Activated CD4-positive, CD25-positive, alpha-beta regulatory T cell treated with anti-CD3 and anti-CD28 coated beads, Interleukin-2, amount 50 U/mL, for 16 hours (primary cell): ENCODE results near the gene MZB1.
"Not testable (repeated sequence)": the region's sequence is repeated elsewhere in the genome, so short reads cannot be mapped to it uniquely, and the experiment has no call there.

Experiments
- DNase-seq: peaks from one replicate; pipeline ENCODE4 v3.0.0-alpha.2; 2020; ENCODE audit warnings: low read depth, low spot score

The MZB1 gene

DNA sequence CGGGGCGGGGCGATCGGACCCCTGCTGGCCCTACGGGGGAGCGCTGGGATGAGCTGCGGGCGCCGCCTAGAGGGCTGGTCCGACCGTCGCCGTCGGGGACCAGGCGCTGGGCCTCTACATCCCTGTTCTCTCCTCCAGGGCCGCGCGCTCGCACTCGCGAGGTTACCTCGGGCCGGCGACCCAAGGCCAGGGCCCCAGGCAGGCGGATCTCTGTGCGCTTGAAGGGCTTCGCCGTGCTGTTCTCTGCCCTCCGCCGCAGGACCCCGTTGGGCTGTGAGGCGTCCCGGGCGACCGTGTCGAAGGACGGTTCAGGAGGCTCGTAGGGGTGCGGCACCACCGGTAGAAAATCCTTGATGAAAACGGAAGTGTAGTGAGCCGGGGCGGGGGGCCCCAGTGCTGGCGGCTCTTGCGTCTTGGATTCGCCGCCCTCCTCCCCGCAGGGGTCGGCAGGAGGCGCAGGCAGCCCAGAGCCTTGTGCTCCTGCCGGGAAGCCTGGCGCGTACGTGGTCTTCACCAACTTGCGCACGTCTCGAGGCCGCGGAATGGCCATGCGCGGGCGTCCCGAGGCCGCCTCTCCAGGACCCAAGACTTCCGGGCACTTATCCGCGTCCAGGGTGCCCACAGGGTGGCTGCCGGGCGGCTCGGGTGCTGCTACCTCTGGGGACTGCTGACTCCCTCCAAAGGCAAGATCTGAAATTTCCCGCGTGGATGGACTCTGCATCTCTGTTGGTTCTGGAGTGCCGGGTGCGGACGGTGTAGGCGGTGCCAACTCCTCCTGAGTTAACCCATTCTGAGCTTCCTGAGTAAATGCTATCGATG is 3.2 kb upstream of the MZB1 start:
- peak; percentile 49 for DNase-seq

DNA sequence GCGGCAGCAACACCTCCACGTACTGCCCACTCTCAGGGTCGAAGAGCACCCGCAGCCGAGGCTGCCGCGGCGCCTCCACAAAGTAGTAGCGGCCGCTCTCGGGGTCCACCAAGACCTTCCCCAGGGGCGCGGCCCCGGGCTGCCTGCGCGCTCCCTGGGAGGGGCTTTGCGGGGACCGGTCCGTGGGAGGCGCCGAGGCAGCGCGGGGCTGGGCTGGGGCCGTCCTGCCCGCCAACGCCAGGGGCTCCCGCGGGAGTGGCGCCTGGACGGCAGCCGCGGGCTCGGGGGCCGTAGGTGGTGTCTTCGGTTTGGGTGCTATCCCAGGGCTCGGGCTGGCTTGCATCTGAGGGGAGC is 2.6 kb upstream of the MZB1 start:
- DNase-seq: no peak

GRCh38 chr5:139391570-139392323 is 2.0 kb upstream of the MZB1 start:
- no peak for DNase-seq

GRCh38 chr5:139390639-139391569 is 1.2 kb upstream of the MZB1 start:
- no peak for DNase-seq

DNA sequence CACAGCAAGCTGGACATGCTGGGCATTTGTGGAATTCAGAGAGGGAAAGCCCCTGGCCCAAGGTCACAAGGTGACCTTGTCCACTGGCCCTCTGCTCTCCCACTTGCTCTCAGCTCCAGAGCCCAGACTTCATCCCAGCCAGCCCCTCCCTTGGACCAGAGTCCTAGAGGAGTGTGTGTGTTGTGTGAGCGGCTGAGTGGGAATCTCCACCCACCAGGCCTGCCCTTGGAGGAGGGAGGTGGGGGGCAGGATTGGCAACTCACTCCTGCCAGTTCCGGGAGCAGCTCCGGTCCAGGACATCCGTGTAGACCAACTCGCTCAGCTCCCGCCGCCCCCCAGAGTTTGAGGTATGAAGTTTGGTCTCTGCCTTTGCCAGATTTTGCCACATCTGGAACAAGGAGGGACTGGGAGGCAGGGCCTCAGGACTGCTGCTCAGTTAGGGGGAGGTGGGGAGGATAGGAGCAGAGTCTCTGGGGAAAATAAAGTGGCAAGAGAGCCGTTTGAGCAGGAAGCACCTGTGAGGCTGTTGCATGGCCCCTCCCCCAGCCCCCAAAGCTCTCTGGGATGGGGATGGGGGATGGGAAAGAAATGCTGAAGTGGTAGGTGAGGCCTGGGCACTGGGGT is 1.4 kb downstream of the MZB1 start:
- no peak for DNase-seq

GRCh38 chr5:139387611-139388197 is 2.0 kb downstream of the MZB1 start:
- no peak for DNase-seq

GRCh38 chr5:139386956-139387355 is 2.8 kb downstream of the MZB1 start:
- DNase-seq: not testable (repeated sequence)

- DNase-seq: no peak
Observed at GRCh38 chr5:139386050-139386438, 3.7 kb downstream of the MZB1 start.

DNA sequence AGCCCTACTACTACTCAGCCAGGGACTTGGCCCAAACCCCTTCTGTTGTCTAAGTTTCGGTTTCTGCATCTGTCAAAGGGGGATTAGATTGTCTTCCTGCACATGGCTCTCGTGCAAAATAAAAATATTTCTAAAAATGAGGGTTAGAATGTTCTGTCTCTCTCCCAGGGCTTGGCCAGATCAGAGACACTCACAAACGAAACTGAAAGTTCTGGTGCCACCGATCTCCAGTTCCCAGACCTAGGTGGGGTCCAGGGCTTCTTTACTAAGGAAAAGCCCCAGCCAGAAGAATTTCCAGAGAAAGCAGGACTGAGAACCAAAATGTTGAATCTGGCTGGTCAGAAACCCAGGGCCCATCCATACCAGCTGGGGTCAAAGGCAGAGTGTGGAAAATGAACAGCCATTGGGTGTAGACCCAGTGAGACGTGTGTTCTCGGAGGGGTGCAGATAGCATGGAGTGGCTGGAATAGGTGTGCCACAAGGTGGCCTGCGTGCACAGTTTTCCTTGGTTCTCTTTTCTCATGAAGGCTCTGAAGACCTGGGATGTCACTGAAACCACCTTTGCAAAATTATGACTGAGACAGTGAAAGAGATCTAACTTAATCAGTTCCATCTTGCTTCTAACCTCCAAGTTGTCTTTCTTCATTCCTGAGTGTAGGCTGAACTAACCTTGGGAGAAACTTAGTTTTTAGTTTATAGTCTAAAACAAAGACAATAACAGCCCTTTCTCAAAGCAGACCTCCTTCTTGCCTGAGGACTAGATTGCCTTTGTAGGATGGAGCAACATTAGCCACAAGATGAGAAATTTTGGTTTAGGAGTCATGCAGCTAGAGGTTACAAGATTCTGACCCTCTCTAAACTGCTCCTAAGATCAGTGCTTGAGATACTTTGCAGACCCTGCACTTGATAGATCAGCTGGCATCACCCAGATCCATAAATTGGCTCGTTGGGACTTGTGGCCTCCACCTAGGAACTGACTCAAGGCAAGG is 4.4 kb downstream of the MZB1 start:
- no peak for DNase-seq

GRCh38 chr5:139384591-139385051 is 5.1 kb downstream of the MZB1 start:
- no peak for DNase-seq

- no peak for DNase-seq
Observed at GRCh38 chr5:139383993-139384590, 5.6 kb downstream of the MZB1 start.

DNA sequence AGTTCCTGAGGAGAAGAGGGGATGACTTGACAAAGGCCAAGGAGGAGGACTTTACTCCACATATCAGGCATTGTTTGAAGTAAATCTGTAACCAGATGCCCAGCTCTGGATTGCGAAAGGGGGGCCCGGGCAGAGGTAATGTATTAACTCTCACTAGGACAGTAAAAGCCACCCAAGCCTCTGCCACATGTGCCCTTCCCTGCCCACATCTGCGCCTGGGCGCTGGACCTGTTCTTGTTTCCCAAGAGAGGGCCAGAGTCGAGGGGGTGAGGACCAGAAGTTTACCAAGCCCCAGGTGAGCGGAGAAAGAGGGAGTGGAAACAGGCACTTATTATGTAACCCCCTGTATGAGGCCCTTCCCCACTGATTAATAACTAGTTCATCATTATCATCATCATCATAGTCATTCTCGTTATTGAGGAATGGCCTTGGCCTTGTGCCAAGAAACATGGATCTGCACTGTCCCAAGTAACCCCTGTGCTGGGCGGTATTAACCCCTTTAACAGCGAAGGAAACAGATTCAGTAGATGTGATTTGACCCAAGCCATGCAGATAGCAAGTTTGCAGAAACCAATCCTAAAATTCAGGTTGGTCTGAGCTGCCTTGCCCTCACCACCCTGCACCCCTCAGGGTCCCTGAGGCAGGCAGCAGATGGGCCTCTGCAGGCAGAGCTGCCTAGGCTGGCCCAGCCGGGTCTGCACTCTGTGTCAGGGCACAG is 6.3 kb downstream of the MZB1 start, which contains the start of gene SLC23A1:
TSS of gene SLC23A1 (minus strand) at position 23 of the 718 bp plus-strand sequence. CDS start 44 bp downstream, outside the sequence.
- DNase-seq: no peak

- no peak for DNase-seq
Observed at GRCh38 chr5:139382807-139383206, 6.9 kb downstream of the MZB1 start.

DNA sequence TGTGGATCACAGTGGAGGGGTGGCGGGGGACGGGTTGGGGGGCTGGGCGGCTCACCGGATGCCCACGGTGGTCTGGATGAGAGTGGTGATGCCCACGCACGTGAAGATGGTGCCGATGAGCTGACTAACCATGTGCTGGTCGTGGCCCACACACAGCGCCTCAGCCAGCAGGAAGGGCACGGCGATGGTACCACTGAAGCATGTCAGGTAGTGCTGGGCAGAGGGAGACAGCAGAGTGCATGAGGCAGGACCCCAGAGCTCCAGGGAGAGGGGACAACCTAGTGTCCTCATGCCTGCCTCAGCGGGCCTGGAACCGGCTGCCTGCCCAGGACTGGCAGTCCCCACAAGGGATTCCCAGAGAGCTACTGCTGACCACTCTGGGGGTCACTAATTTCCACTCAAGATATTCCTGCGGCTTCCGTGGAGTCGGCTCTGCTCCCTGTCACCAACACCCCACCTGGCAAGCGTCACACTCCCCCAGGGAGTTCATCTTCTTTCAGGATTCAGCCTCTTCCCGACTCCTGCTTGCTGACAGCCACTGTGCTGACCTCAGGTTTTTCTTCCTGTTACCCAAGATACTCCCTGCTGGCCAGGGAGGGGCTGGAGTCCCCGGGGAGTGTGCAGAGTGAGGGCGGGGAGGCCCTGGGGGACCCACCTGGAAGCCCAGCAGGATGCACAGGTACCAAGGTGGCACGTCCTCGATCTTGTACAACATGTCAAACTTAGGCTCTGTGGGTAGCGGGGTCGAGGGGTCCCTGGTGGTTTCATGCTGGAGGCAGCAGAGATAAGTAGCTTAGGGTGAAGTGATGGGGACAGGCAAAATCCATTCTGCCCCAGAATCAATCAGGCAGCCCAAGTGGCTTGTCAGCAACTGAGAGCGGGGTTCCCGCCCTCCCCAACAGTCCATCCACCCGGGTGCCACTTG is 7.6 kb downstream of the MZB1 start:
- no peak for DNase-seq

GRCh38 chr5:139379626-139380449 is 9.9 kb downstream of the MZB1 start:
- DNase-seq: no peak

- DNase-seq: no peak
Observed at GRCh38 chr5:139378941-139379361, 10.8 kb downstream of the MZB1 start.
